Right atrium auricular region (tissue), 2 donors: ENCODE measurements around the gene PRKD2. TPM values are rescaled to one million over a fixed set of nuclear protein-coding genes. Genes with fewer than 3 reads are reported as not detected.

Experiments
- DNase-seq: peaks from one replicate; pipeline ENCODE4 v3.0.0-alpha.2; 2019; ENCODE audit warnings: low spot score
- H3K27ac ChIP-seq, 2 donors: fragments of 200-600 bp; sonication (generic); 1 replicate in 1 of 2; 2 replicates in 1 of 2; pipeline ENCODE4 v1.5.1; 2016 to 2019
- H3K27me3 ChIP-seq, 2 donors: fragments of 200-600 bp; sonication (generic); one replicate each; pipeline versions ENCODE4 v1.5.1 to v1.6.0; 2017 to 2019
- H3K36me3 ChIP-seq: fragments of 200-600 bp; sonication (generic); one replicate; pipeline ENCODE4 v1.5.1; 2016
- H3K4me1 ChIP-seq, 2 donors: fragments of 200-600 bp; sonication (generic); one replicate each; pipeline versions ENCODE4 v1.5.1 to v1.6.0; 2017 to 2019
- H3K4me3 ChIP-seq, 2 donors: fragments of 200-600 bp; sonication (generic); 1 replicate in 1 of 2; 2 replicates in 1 of 2; pipeline ENCODE4 v1.5.1; 2017 to 2019; ENCODE audit warnings: mild to moderate bottlenecking in 1 of 2, moderate library complexity in 1 of 2
- H3K9me3 ChIP-seq, 2 donors: fragments of 200-600 bp; sonication (generic); one replicate each; pipeline ENCODE4 v1.5.1; 2019
- CTCF ChIP-seq, 2 donors: fragments of 200-600 bp; sonication (generic); IDR thresholded peaks; one replicate each; pipeline ENCODE4 v1.5.1; 2019; ENCODE audit warnings: antibody characterized with exemption in 2 of 2
- total RNA-seq, 2 donors: library from RNA; depleted of rRNA; stranded (reverse); fragments of >200 nt; gene quantifications; one replicate each; pipeline ENCODE4 v1.1.0, GENCODE V29; 2016

PRKD2 gene
- total RNA-seq, 2 donors from 2014 or later: 8.6 to 19.2 TPM

DNA sequence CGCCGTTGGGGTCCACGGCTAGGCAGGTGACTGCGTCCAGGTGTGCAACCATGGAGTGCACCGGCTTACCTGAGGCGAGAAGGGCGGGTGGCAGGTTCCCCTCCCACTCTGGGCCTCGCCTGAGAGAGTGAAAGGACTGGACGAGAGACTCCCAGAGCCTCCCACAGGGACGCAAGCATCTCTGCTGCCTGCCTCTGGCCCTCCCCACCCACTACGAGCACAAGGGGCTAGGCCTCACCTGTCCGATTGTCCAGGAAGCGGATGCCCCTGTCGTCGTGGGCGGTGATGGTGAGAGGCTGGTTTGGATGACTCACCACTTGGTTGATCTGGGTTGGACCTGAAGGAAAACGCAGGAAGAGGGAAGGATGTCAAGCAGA is 5.1 kb upstream of the PRKD2 start:
- no peaks in the 10 kb centered on the region for H3K27me3 ChIP-seq
- H3K36me3 ChIP-seq: peaks cover 67% of the 10 kb centered on the region
- no peak for DNase-seq
- no peak for TF ChIP-seq CTCF (IDR thresholded peaks at IDR 0.05)
- H3K27ac ChIP-seq: no peak overlapping the region
- H3K4me3 ChIP-seq: no peak overlapping the region
- H3K4me1 ChIP-seq: peaks cover 0 to 17% of the 10 kb centered on the region in 2 donors
- H3K9me3 ChIP-seq: no peaks in the 10 kb centered on the region

DNA sequence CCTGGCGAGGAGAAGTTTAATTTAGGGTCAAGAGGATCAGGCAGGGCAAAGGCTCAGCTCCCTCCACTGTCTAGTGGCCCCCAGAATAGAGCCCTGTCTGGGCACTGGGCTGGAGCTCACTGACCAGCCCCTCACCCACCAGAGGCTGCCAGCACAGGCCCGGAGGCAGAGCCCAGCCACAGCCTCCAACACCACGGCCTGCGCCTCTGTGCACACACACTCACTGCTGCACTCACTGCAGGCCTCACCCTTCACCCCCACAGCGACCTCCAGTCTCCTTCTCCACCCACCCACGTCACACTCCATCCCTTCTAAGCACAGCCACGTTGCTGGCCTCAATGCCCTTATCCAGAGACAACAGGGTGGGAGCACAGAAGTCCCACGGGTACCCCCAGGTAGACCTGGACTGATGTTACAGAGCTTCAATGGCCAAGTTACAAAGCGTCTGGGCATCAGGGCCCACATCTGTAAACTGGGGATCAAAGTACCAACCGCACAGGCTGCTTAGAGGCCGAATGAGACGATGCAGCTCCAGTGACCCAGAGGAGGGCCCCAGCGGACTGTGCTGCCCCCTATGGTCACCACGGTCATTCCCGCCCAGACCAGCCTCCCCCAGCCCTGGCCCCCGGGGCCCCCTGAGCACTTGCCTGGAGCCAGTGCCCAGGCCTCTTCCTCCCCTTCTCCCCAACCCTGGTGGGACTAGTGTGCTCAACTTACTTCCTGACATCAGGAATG is 4.5 kb upstream of the PRKD2 start:
- Histone ChIP-seq H3K9me3 (no peaks in the 10 kb centered on the region), H3K4me3 (no peak overlapping the region), H3K4me1 (peaks cover 0 to 11% of the 10 kb centered on the region in 2 donors), H3K27me3 (no peaks in the 10 kb centered on the region), H3K27ac (no peak overlapping the region), H3K36me3 (peaks cover 61% of the 10 kb centered on the region)
- no peak for DNase-seq
- no peak for TF ChIP-seq CTCF (IDR thresholded peaks at IDR 0.05)

- H3K36me3 ChIP-seq: peaks cover 55% of the 10 kb centered on the region
- H3K4me1 ChIP-seq: peaks cover 0 to 14% of the 10 kb centered on the region in 2 donors
- H3K27ac ChIP-seq: no peak overlapping the region
- H3K9me3 ChIP-seq: no peaks in the 10 kb centered on the region
- no peaks in the 10 kb centered on the region for H3K27me3 ChIP-seq
- no peak for TF ChIP-seq CTCF (IDR thresholded peaks at IDR 0.05)
- DNase-seq: no peak
- H3K4me3 ChIP-seq: no peak overlapping the region
Measured at GRCh38 chr19:46720503-46721239, 3.8 kb upstream of the PRKD2 start.

- Histone ChIP-seq H3K9me3 (no peaks in the 10 kb centered on the region), H3K27me3 (no peaks in the 10 kb centered on the region), H3K4me1 (peaks cover 0 to 22% of the 10 kb centered on the region in 2 donors), H3K36me3 (peaks cover 47% of the 10 kb centered on the region), H3K27ac (no peak overlapping the region), H3K4me3 (no peak overlapping the region)
- DNase-seq: no peak
- no peak for TF ChIP-seq CTCF (IDR thresholded peaks at IDR 0.05)
Measured at GRCh38 chr19:46719629-46720502, 3.0 kb upstream of the PRKD2 start.

DNA sequence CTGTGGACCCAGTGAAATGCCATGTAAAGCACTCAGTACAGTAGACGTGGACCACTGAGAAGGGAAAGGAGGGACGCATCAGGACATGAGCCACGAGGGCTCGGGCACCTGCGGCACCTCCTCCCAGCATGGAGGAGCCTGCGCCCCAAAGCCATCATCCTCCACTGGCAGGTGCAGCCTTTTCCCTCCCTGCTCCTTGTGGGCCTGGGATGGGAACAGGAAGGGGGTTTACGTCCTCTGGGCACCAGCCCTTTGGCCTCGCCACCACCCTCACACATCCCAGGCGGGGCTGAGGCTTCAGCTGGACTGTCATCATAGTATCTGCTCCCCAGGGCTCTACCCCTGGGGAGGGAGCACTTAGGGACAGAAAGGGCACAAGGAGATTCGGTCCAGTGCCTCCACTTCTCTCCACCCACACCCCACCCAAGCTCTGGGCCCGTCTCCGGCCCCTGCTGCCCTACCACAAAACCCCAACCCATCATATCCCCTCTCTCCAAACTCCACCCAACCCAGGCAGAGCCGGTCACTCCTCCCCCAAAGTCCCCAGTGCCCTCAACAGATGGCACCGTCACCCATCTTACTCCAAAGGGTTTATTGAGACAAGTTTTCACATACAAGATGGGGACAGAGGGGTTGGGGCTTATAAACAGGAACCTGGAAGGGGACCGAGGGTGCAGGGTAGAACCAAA is 2.2 kb upstream of the PRKD2 start:
- Histone ChIP-seq H3K27ac (no peak overlapping the region), H3K36me3 (peaks cover 40% of the 10 kb centered on the region), H3K4me3 (no peak overlapping the region), H3K27me3 (no peaks in the 10 kb centered on the region), H3K4me1 (peaks cover 0 to 27% of the 10 kb centered on the region in 2 donors), H3K9me3 (no peaks in the 10 kb centered on the region)
- no peak for DNase-seq
- TF ChIP-seq CTCF (IDR thresholded peaks at IDR 0.05): no peak
